B cell (primary cell): ENCODE measurements around the gene ALDH3B1. TPM values are rescaled to one million over a fixed set of nuclear protein-coding genes. Genes with fewer than 3 reads are reported as not detected.

Experiments used
- ATAC-seq: fragments of 200-7000 bp; cut with Tn5 transposase; one replicate; pipeline ENCODE4 v1.10.0; 2021; ENCODE audit warnings: low read depth, mild to moderate bottlenecking, moderate number of reproducible peaks, moderate library complexity
- CTCF ChIA-PET: fragments of 350-600 bp; sonication (Branson Sonifier 250); formaldehyde crosslinking; loops from one replicate; lab custom pipeline; 2021; ENCODE audit warnings: antibody characterized with exemption, inconsistent platforms; lab: Charles Lee
- POLR2A ChIA-PET: fragments of 350-600 bp; sonication (Branson Sonifier 250); formaldehyde crosslinking; loops from one replicate; lab custom pipeline; 2021; ENCODE audit warnings: antibody characterized with exemption; lab: Charles Lee
- DNase-seq: peaks from one replicate; pipeline ENCODE4 v3.0.0; 2013
- H2AFZ ChIP-seq: 2 replicates; pipeline ENCODE4 v1.6.1; 2012; ENCODE audit warnings: mild to moderate bottlenecking, low read depth, low read length; ENCODE audit not compliant: insufficient read depth, poor library complexity, severe bottlenecking
- H3K27ac ChIP-seq, 2 donors: 1 replicate in 1 of 2; 2 replicates in 1 of 2; pipeline ENCODE4 v1.5.1; 2012 to 2013; ENCODE audit warnings: low read length in 2 of 2, mild to moderate bottlenecking in 2 of 2, moderate library complexity in 1 of 2
- H3K27me3 ChIP-seq, 4 experiments: fragments of 200-600 bp in 1 of 4; sonication (generic) in 1 of 4; replicated peaks in 1 of 4; 1 replicate in 2 of 4; 2 replicates in 2 of 4; pipeline versions ENCODE4 v1.6.1 to v1.7.0; 2013 to 2016; ENCODE audit warnings: low read length in 3 of 4, mild to moderate bottlenecking in 2 of 4, mixed read lengths in 1 of 4, moderate library complexity in 1 of 4; ENCODE audit not compliant: insufficient read depth in 4 of 4, control insufficient read depth in 3 of 4; ENCODE audit errors: control extremely low read depth in 1 of 4
- H3K36me3 ChIP-seq, 2 experiments: replicated peaks in 1 of 2; 1 replicate in 1 of 2; 2 replicates in 1 of 2; pipeline versions ENCODE4 v1.6.1 to v1.7.1; 2013; ENCODE audit warnings: low read length in 1 of 2; ENCODE audit not compliant: insufficient read depth in 2 of 2, control insufficient read depth in 1 of 2; ENCODE audit errors: control extremely low read depth in 1 of 2, extremely low read depth in 1 of 2
- H3K4me1 ChIP-seq, 2 donors: fragments of 200-600 bp in 1 of 2; sonication (generic) in 1 of 2; 1 replicate in 1 of 2; 2 replicates in 1 of 2; pipeline versions ENCODE4 v1.5.1 to v1.6.1; 2013 to 2017; ENCODE audit warnings: low read length in 2 of 2; ENCODE audit not compliant: control insufficient read depth in 2 of 2, insufficient read depth in 2 of 2
- H3K4me2 ChIP-seq: replicated peaks from 2 replicates; pipeline ENCODE3; 2012; ENCODE audit warnings: mild to moderate bottlenecking, low read depth, low read length; ENCODE audit not compliant: poor library complexity, severe bottlenecking
- H3K4me3 ChIP-seq, 5 experiments: fragments of 200-600 bp in 1 of 5; sonication (generic) in 1 of 5; 1 replicate in 3 of 5; 2 replicates in 2 of 5; pipeline versions ENCODE4 v1.5.1 to v1.7.0; 2011 to 2016; ENCODE audit warnings: low read length in 4 of 5, mild to moderate bottlenecking in 4 of 5, low read depth in 2 of 5, control low read depth in 1 of 5, moderate library complexity in 1 of 5; ENCODE audit not compliant: insufficient read depth in 1 of 5; ENCODE audit errors: control extremely low read depth in 1 of 5, extremely low read depth in 1 of 5
- H3K79me2 ChIP-seq: fragments of 200-600 bp; sonication (generic); one replicate; pipeline ENCODE4 v1.6.0; 2016; ENCODE audit warnings: low read length; ENCODE audit not compliant: control insufficient read depth, insufficient read depth
- H3K9ac ChIP-seq: fragments of 200-600 bp; sonication (generic); 2 replicates; pipeline ENCODE4 v1.6.1; 2017; ENCODE audit warnings: mild to moderate bottlenecking, low read length, moderate library complexity
- H3K9me3 ChIP-seq, 3 donors: one replicate each; pipeline versions ENCODE4 v1.6.1 to v1.7.1; 2013; ENCODE audit warnings: low read length in 2 of 3; ENCODE audit not compliant: control insufficient read depth in 2 of 3, insufficient read depth in 1 of 3; ENCODE audit errors: control extremely low read depth in 1 of 3
- H4K20me1 ChIP-seq: 2 replicates; pipeline ENCODE4 v1.6.0; 2012; ENCODE audit warnings: mild to moderate bottlenecking, low read length; ENCODE audit not compliant: insufficient read depth, control insufficient read depth, poor library complexity, severe bottlenecking
- H3K27ac Mint-ChIP-seq: one replicate; pipeline ENCODE4 v1.8.0; 2021; ENCODE audit warnings: mixed read lengths
- H3K27me3 Mint-ChIP-seq: one replicate; pipeline ENCODE4 v1.8.0; 2021; ENCODE audit warnings: mixed read lengths
- H3K4me1 Mint-ChIP-seq: one replicate; pipeline ENCODE4 v1.8.0; 2021; ENCODE audit warnings: mixed read lengths
- H3K4me3 Mint-ChIP-seq: one replicate; pipeline ENCODE4 v1.8.0; 2021; ENCODE audit warnings: mixed read lengths
- H3K9me3 Mint-ChIP-seq: one replicate; pipeline ENCODE4 v1.8.0; 2022; ENCODE audit warnings: mixed read lengths; ENCODE audit not compliant: insufficient read depth
- CTCF ChIP-seq: fragments of 200-600 bp; IDR thresholded peaks from one replicate; pipeline ENCODE4 v1.8.0; 2022; ENCODE audit warnings: antibody characterized with exemption, mild to moderate bottlenecking
- EZH2 ChIP-seq: IDR thresholded peaks from 2 replicates; pipeline ENCODE4 v1.6.1; 2012; ENCODE audit warnings: borderline replicate concordance, low read depth, mild to moderate bottlenecking, moderate library complexity, low read length; ENCODE audit not compliant: insufficient read depth, poor library complexity, severe bottlenecking
- WGBS: methylation state at CpG from one replicate; pipeline ENCODE4 v1.1.5; 2013; ENCODE audit warnings: missing lambda C conversion rate; ENCODE audit not compliant: insufficient coverage; 5-methylcytosine and 5-hydroxymethylcytosine counted together
- intact Hi-C: fragments of 100-400 bp; cut with micrococcal nuclease; formaldehyde crosslinking; loops from one replicate; pipeline ENCODE4 v1.10.0; 2022
- polyA plus RNA-seq: library from polyadenylated mRNA; depleted of rRNA; stranded (reverse); fragments of >200 nt; gene quantifications from 2 replicates; pipeline ENCODE4 v1.2.3, GENCODE V29; 2012
- total RNA-seq, 2 donors: library from RNA; stranded (reverse); fragments of 120-200 nt in 1 of 2; gene quantifications; 1 replicate in 1 of 2; 2 replicates in 1 of 2; pipeline versions ENCODE4 v1.2.3 to v1.2.4, GENCODE V29; 2013 to 2022

The ALDH3B1 gene
- total and polyA plus RNA-seq, 2 donors (not counting 1 experiment from before 2014, with no cell fraction given) = 0.81 TPM

- Histone ChIP-seq H4K20me1 (peaks cover 40% of the 10 kb centered on the region), H3K36me3 (no peaks in the 10 kb centered on the region), H3K4me2 (peak overlapping the region; percentile 74), H3K79me2 (peaks cover 33% of the 10 kb centered on the region), H3K27ac (peak overlapping the region; percentile 25 to 53), H3K9me3 (no peaks in the 10 kb centered on the region), H3K27me3 (no peaks in the 10 kb centered on the region), H3K4me3 (peak overlapping the region in 3 of 5 experiments; percentile 20 to 41 (median 27)), H2AFZ (peak overlapping the region; percentile 63), H3K9ac (peak overlapping the region; percentile 48), H3K4me1 (peaks cover 52 to 66% of the 10 kb centered on the region in 2 donors)
- CTCF ChIA-PET = interaction anchor here (0.7 to 4.9 kb wide), 18 partner anchors 15 to 287 kb away, joined by 3 to 72 read pairs (median 4); partner anchors contain the start of gene NDUFS8
- intact Hi-C loops = loop anchor here (1.0 to 10.0 kb wide), 3 partner anchors 197 to 435 kb away; partner anchors contain the start of gene C11orf24
- Mint-ChIP-seq H3K27ac (peak overlapping the region; percentile 86), H3K4me1 (peaks cover 50% of the 10 kb centered on the region), H3K27me3 (no peaks in the 10 kb centered on the region), H3K4me3 (peak overlapping the region; percentile 76), H3K9me3 (no peaks in the 10 kb centered on the region)
- POLR2A ChIA-PET = interaction anchor here (0.6 to 1.6 kb wide), 4 partner anchors 30 to 656 kb away, joined by 3 to 4 read pairs (median 3); partner anchors contain the start of genes C11orf24 and POLD4
- peak; percentile 31 for ATAC-seq
- TF ChIP-seq EZH2 = no peak
- TF ChIP-seq CTCF = peak; percentile 51
- WGBS = 27% methylated on average over 8 of the region's 12 CpGs
- peak; percentile 67 for DNase-seq
Measured at GRCh38 chr11:68009391-68010089, 587 bp upstream of the ALDH3B1 start.
